K562 (cell line): ENCODE measurements around the gene MN1. TPM values are rescaled to one million over a fixed set of nuclear protein-coding genes. Genes with fewer than 3 reads are reported as not detected.

Experiments used
- ATAC-seq: fragments of 200-7000 bp; cut with Tn5 transposase; 3 replicates; pipeline ENCODE4 v1.9.1; 2020; ENCODE audit warnings: moderate library complexity
- BruUV-seq: library from RNA; stranded (reverse); fragments of 400-500 nt; replicated peaks from 2 replicates; lab custom pipeline; 2021; lab: Mats Ljungman, UMichigan
- CTCF ChIA-PET: fragments of 300-600 bp; formaldehyde crosslinking; extraction: SDS; loops from one replicate; lab custom pipeline; 2021; ENCODE audit warnings: low intra/inter-chr PET ratio; lab: Yijun Ruan, JAX
- POLR2A ChIA-PET: fragments of 300-600, 350-650 bp; sonication (Branson Sonifier 250); formaldehyde crosslinking; extraction: SDS; loops from one replicate; lab custom pipeline; 2021; ENCODE audit warnings: antibody characterized with exemption, inconsistent platforms; lab: Yijun Ruan, JAX
- DNase-seq, 4 experiments: peaks; one replicate each; pipeline versions ENCODE4 v3.0.0 to v3.0.0-alpha.2; 2011 to 2018; ENCODE audit warnings: low spot score in 3 of 4, mixed read lengths in 3 of 4; ENCODE audit errors: extremely low read depth in 1 of 4
- FAIRE-seq: peaks from 2 replicates; lab custom pipeline; 2011; peaks lifted over from hg19 to GRCh38; lab: Jason Lieb, UNC
- H2AFZ ChIP-seq: 2 replicates; pipeline ENCODE4 v1.6.0; 2011; ENCODE audit warnings: low read depth, low read length, control low read depth, inconsistent platforms
- H3K27ac ChIP-seq: fragments of 200-600 bp; 3 replicates; pipeline ENCODE4 v1.8.0; 2011; ENCODE audit warnings: low read depth, mild to moderate bottlenecking, control low read depth, inconsistent platforms, low read length, moderate library complexity, mixed read lengths; ENCODE audit errors: extremely low read depth
- H3K27me3 ChIP-seq, 2 experiments: fragments of 300-600 bp in 1 of 2; 2 replicates in 1 of 2; 3 replicates in 1 of 2; pipeline versions ENCODE4 v1.6.0 to v1.8.0; 2011; ENCODE audit warnings: inconsistent platforms in 2 of 2, low read length in 2 of 2, mild to moderate bottlenecking in 1 of 2, mixed read lengths in 1 of 2, moderate library complexity in 1 of 2; ENCODE audit not compliant: control insufficient read depth in 2 of 2, insufficient read depth in 2 of 2
- H3K36me3 ChIP-seq: fragments of 300-600 bp; 3 replicates; pipeline ENCODE4 v1.8.0; 2011; ENCODE audit warnings: mild to moderate bottlenecking, low read length, inconsistent platforms; ENCODE audit not compliant: control insufficient read depth, insufficient read depth
- H3K4me1 ChIP-seq, 2 experiments: fragments of 200-600 bp in 1 of 2; replicated peaks in 1 of 2; 2 replicates in 1 of 2; 3 replicates in 1 of 2; pipeline versions ENCODE4 v1.5.1 to v1.8.0; 2011; ENCODE audit warnings: inconsistent platforms in 2 of 2, low read length in 2 of 2, mild to moderate bottlenecking in 1 of 2, mixed read lengths in 1 of 2, moderate library complexity in 1 of 2; ENCODE audit not compliant: control insufficient read depth in 2 of 2, insufficient read depth in 2 of 2
- H3K4me2 ChIP-seq: 2 replicates; pipeline ENCODE4 v1.6.1; 2011; ENCODE audit warnings: low read length, control low read depth, inconsistent platforms, mixed read lengths; ENCODE audit not compliant: insufficient read depth
- H3K4me3 ChIP-seq: fragments of 200-600 bp; sonication (generic), shearing (Covaris generic); 2 replicates; pipeline ENCODE4 v1.5.1; 2016; ENCODE audit warnings: control low read depth, inconsistent platforms
- H3K79me2 ChIP-seq: fragments of 200-600 bp; 3 replicates; pipeline ENCODE4 v1.8.0; 2011; ENCODE audit warnings: low read length, inconsistent platforms; ENCODE audit not compliant: control insufficient read depth, insufficient read depth
- H3K9ac ChIP-seq, 2 experiments: 2 replicates each; pipeline versions ENCODE4 v1.6.0 to v1.6.1; 2011; ENCODE audit warnings: low read depth in 2 of 2, low read length in 2 of 2, control low read depth in 1 of 2, inconsistent platforms in 1 of 2, mild to moderate bottlenecking in 1 of 2, mixed read lengths in 1 of 2; ENCODE audit not compliant: insufficient read depth in 1 of 2
- H3K9me1 ChIP-seq: one replicate; pipeline ENCODE4 v1.6.0; 2011; ENCODE audit warnings: inconsistent platforms, mild to moderate bottlenecking, low read length, moderate library complexity; ENCODE audit not compliant: control insufficient read depth, insufficient read depth
- H3K9me3 ChIP-seq: replicated peaks from 2 replicates; pipeline ENCODE4 v1.5.1; 2011; ENCODE audit warnings: low read depth, low read length, inconsistent platforms; ENCODE audit not compliant: control insufficient read depth, insufficient read depth
- H4K20me1 ChIP-seq: replicated peaks from 2 replicates; pipeline ENCODE4 v1.6.1; 2011; ENCODE audit warnings: low read length, inconsistent platforms, mixed read lengths; ENCODE audit not compliant: control insufficient read depth, insufficient read depth
- ARID2 ChIP-seq: fragments of 450-650 bp; IDR thresholded peaks from 2 replicates; pipeline ENCODE4 v1.6.1; 2017; ENCODE audit warnings: antibody characterized with exemption, mild to moderate bottlenecking
- CBX1 ChIP-seq: sonication (generic); IDR thresholded peaks from 2 replicates; pipeline ENCODE4 v1.6.1; 2016; ENCODE audit warnings: antibody characterized with exemption, low read depth, mild to moderate bottlenecking
- CBX3 ChIP-seq, 2 experiments: IDR thresholded peaks; 1 replicate in 1 of 2; 2 replicates in 1 of 2; pipeline ENCODE4 v1.6.1; 2012; ENCODE audit warnings: inconsistent platforms in 2 of 2, low read length in 2 of 2, borderline replicate concordance in 1 of 2, control low read depth in 1 of 2
- CREM ChIP-seq: IDR thresholded peaks from 2 replicates; pipeline ENCODE4 v1.6.1; 2014; ENCODE audit warnings: antibody characterized with exemption, low read depth
- DMBX1 ChIP-seq: fragments of 250-450 bp; sonication (Bioruptor Pico); IDR thresholded peaks from 2 replicates; pipeline ENCODE4 v1.8.0; 2022; ENCODE audit warnings: inconsistent platforms, mild to moderate bottlenecking, moderate library complexity, borderline replicate concordance
- GTF2B ChIP-seq: IDR thresholded peaks from 2 replicates; pipeline ENCODE4 v1.6.1; 2011; ENCODE audit not compliant: insufficient read length; ENCODE audit errors: extremely low read depth
- MECOM ChIP-seq: fragments of 250-450 bp; sonication (Bioruptor Pico); IDR thresholded peaks from 2 replicates; pipeline ENCODE4 v1.8.0; 2022; ENCODE audit warnings: inconsistent platforms
- MEIS2 ChIP-seq: fragments of 450-650 bp; IDR thresholded peaks from 2 replicates; pipeline ENCODE4 v1.6.1; 2014; ENCODE audit warnings: mild to moderate bottlenecking; ENCODE audit not compliant: partially characterized antibody
- RBM25 ChIP-seq: fragments of 200-400 bp; formaldehyde crosslinking; IDR thresholded peaks from 2 replicates; pipeline ENCODE4 v1.6.1; 2018; ENCODE audit warnings: low read length, low read depth, moderate library complexity; ENCODE audit not compliant: severe bottlenecking
- U2AF2 ChIP-seq: fragments of 200-400 bp; formaldehyde crosslinking; optimal IDR thresholded peaks from 2 replicates; pipeline ENCODE3; 2017; ENCODE audit warnings: low read depth, mild to moderate bottlenecking, low read length
- USF2 ChIP-seq: sonication (generic); formaldehyde crosslinking; IDR thresholded peaks from 2 replicates; pipeline ENCODE4 v1.5.0; 2020; ENCODE audit warnings: missing genetic modification reagents
- VEZF1 ChIP-seq: fragments of 200-800 bp; sonication (Bioruptor generic); IDR thresholded peaks from 2 replicates; pipeline ENCODE4 v1.6.1; 2017; ENCODE audit warnings: missing genetic modification characterization, missing compliant biosample characterization
- ZNF347 ChIP-seq: fragments of 450-650 bp; formaldehyde crosslinking; IDR thresholded peaks from 2 replicates; pipeline ENCODE4 v1.4.0; 2020; ENCODE audit warnings: low read depth, mild to moderate bottlenecking, moderate library complexity
- WGBS: fragments of 100-300 bp; shearing (Covaris generic); methylation state at CpG from one replicate; pipeline ENCODE4 v1.1.6; 2016; ENCODE audit warnings: low coverage, mixed read lengths; ENCODE audit not compliant: insufficient coverage; ENCODE audit errors: missing lambda C conversion rate; 5-methylcytosine and 5-hydroxymethylcytosine counted together
- in situ Hi-C: fragments of 300-500 bp; cut with MboI; formaldehyde crosslinking; loops from 4 replicates; pipeline ENCODE4 v1.15.0; 2018; ENCODE audit warnings: inconsistent platforms, mixed read lengths
- intact Hi-C: fragments of 100-400 bp; cut with micrococcal nuclease; formaldehyde crosslinking; loops from 2 replicates; pipeline ENCODE4 v1.14.2; 2022
- polyA plus RNA-seq, 8 experiments: library from polyadenylated mRNA; depleted of rRNA in 4 of 8; stranded (reverse) in 5 of 8; unstranded in 3 of 8; fragments of >200 nt; fragmentation: Nextera tagmentation in 2 of 8; fragmentation: Illumina TruSeq in 1 of 8; extraction: Ambion mirVana in 2 of 8; extraction: Trizol in 1 of 8; gene quantifications; 2 replicates each; pipeline versions ENCODE4 v1.2.1 to v1.2.3, GENCODE V29; 2011 to 2014; ENCODE audit warnings: inconsistent platforms in 1 of 8, missing spikeins in 1 of 8
- total RNA-seq, 7 experiments: library from RNA; depleted of rRNA in 6 of 7; stranded (reverse); fragments of >200 nt in 6 of 7; fragmentation: Illumina TruSeq in 2 of 7; extraction: Trizol in 2 of 7; gene quantifications; 2 replicates each; pipeline versions ENCODE4 v1.2.1 to v1.2.3, GENCODE V29; 2011 to 2021; ENCODE audit warnings: low replicate concordance in 1 of 7
- TF ChIP-seq, protein P1 (sequence below): sonication (generic); formaldehyde crosslinking; IDR thresholded peaks from 2 replicates; pipeline ENCODE4 v1.8.1; 2023; ENCODE audit warnings: mild to moderate bottlenecking, missing genetic modification reagents, moderate library complexity
- TF ChIP-seq, protein P2 (sequence below), 2 experiments: fragments of 450-650 bp in 1 of 2; sonication (generic) in 1 of 2; formaldehyde crosslinking in 1 of 2; IDR thresholded peaks in 1 of 2; conservative IDR thresholded peaks in 1 of 2; 2 replicates each; pipeline versions ENCODE4 v1.6.1 to v1.8.1; 2016 to 2023; ENCODE audit warnings: mild to moderate bottlenecking in 2 of 2, moderate library complexity in 2 of 2, inconsistent platforms in 1 of 2, missing genetic modification reagents in 1 of 2

MN1 gene
- total and polyA plus RNA-seq, 9 of the 15 experiments (the other 6 are each of a cell fraction or from before 2014, with no cell fraction given): under 0.01 to 0.05 (median 0.03) TPM; not detected in 5

DNA sequence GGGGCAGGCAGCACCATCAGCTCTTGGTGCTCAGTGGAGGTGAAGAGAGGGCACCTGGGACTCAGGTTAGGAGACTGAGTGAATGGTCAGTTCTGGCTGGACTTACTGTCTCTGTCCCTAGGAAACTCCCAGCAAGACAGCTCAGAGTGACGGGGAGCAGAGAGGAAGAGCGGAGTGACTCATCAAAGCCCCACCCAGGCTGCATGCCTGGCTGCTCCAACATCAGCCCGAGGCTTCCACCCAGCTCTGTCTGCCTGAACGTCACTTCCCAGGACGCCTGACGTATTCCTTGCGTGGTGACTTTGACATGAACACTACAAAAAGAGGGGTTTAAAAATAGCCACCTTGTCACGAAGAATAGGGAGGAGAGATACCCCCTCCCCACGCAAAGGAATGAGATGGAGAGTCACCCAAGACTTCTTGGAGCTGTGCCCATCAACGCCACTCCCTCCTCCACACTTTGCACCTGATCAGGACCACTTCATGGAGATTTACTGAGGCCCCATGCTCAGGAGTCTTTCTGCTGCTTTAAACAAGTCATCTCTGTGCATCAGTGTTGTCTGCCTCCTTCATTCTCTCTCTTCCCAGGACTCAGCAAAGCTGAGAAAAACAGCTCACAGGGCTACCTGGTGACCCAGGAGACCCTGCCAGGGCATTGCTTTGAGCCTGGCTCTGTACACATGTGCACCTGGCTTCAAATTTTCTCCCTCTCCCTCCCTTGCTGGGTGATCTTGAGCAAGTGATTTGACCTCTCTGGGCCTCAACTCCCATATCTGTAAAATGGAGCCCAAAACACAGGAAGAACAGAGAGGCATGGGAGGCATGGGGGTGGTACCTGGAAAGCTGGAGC, 83.1 kb downstream of the MN1 start:
- Histone ChIP-seq H4K20me1 (no peaks in the 10 kb centered on the region), H3K4me3 (no peak overlapping the region), H3K27ac (peak overlapping the region; percentile 75), H3K27me3 (no peaks in the 10 kb centered on the region), H3K9ac (peak overlapping the region; percentile 58 to 83; a peak in 2 of 4 replicates), H3K4me1 (peaks cover 23 to 26% of the 10 kb centered on the region in 2 experiments; a peak in 4 of 5 replicates), H3K4me2 (peak overlapping the region; percentile 77), H3K9me3 (no peaks in the 10 kb centered on the region), H2AFZ (peak overlapping the region; percentile 96), H3K79me2 (no peaks in the 10 kb centered on the region), H3K36me3 (no peaks in the 10 kb centered on the region), H3K9me1 (no peaks in the 10 kb centered on the region)
- FAIRE-seq (peak; percentile 98), ATAC-seq (peak; percentile 97), DNase-seq (peak; percentile 80 to 90 (median 85))
- intact Hi-C loops: loop anchor here (5.0 kb wide), 1 partner anchor 51 kb away; no protein-coding TSS in a partner anchor
- in situ Hi-C loops: no loop called here
- no TSS peak for BruUV-seq
- POLR2A ChIA-PET: interaction anchor here (0.6 to 1.0 kb wide), 2 partner anchors 8 to 224 kb away, joined by 3 to 5 read pairs; no protein-coding TSS in a partner anchor
- CTCF ChIA-PET: no interaction called here
- 1% methylated on average over 8 of the region's 10 CpGs for WGBS
- TF ChIP-seq MECOM (CRISPR knock-in tag) (peak; percentile 57), CBX1 (no peak), GTF2B (no peak), USF2 (CRISPR knock-in tag) (no peak), CBX3 (IDR thresholded peaks at IDR 0.05; ENCODE audit: borderline replicate concordance in 1 of 2, low read length in 2 of 2) (no peak), RBM25 (peak; percentile 55), ZNF347 (no peak), VEZF1 (CRISPR knock-in tag) (peak; percentile 28; the same call in 1 of the 2 replicates), DMBX1 (CRISPR knock-in tag) (no peak), MEIS2 (peak; percentile 55), CREM (peak; percentile 90), U2AF2 (no peak), ARID2 (no peak)
- TF ChIP-seq, protein P1, sequence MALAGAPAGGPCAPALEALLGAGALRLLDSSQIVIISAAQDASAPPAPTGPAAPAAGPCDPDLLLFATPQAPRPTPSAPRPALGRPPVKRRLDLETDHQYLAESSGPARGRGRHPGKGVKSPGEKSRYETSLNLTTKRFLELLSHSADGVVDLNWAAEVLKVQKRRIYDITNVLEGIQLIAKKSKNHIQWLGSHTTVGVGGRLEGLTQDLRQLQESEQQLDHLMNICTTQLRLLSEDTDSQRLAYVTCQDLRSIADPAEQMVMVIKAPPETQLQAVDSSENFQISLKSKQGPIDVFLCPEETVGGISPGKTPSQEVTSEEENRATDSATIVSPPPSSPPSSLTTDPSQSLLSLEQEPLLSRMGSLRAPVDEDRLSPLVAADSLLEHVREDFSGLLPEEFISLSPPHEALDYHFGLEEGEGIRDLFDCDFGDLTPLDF (CRISPR knock-in tag): no peak
- TF ChIP-seq, protein P2, sequence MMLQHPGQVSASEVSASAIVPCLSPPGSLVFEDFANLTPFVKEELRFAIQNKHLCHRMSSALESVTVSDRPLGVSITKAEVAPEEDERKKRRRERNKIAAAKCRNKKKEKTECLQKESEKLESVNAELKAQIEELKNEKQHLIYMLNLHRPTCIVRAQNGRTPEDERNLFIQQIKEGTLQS (IDR thresholded peaks at IDR 0.05): peak; percentile 94
- TF ChIP-seq, protein P2 (CRISPR knock-in tag; conservative IDR thresholded peaks at IDR 0.05): no peak
